ENCODE data around the gene UCHL5. TPM values are rescaled to one million over a fixed set of nuclear protein-coding genes. Genes with fewer than 3 reads are reported as not detected.

Gene UCHL5
- total RNA-seq, 2 experiments from 2014 or later = 28.6 to 82.5 TPM

DNA sequence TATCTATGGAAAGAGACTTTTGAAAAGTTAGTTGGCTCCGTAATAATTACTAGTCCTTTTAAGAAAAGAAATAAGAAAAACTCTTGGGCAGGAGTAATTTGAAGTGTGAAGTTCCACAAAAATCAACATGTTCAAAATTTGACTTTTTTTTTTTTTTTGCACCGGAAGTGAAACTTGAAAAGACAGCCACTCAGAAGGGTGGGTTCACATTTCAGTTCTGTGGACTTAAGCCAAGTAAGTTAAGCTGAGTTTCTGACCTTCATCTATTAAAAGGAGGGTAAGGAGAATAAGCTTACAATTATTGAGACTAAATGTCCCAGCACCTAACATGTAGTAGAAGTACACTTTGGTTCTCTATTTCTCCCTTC is 11.2 kb upstream of the UCHL5 start:
- BruUV-seq (replicated peaks) = no TSS peak
- Histone ChIP-seq H3K9me2 (ENCODE audit: insufficient read depth, low read length) (no peaks in the 10 kb centered on the region), H3K27ac (ENCODE audit: low read depth, low read length, poor library complexity, severe bottlenecking) (peak overlapping the region; percentile 38), H3K4me3 (ENCODE audit: low read depth, low read length, poor library complexity, severe bottlenecking) (peak overlapping the region; percentile 18), H3K9me3 (ENCODE audit: low read length) (no peaks in the 10 kb centered on the region), H4K20me1 (ENCODE audit: insufficient read depth, low read length) (peaks cover 15% of the 10 kb centered on the region; the same call in 1 of the 2 replicates), H3K36me3 (ENCODE audit: insufficient read depth, low read length) (peaks cover 42% of the 10 kb centered on the region), H3K79me2 (ENCODE audit: insufficient read depth, low read depth, low read length) (peaks cover 82% of the 10 kb centered on the region), H3K4me1 (ENCODE audit: insufficient read depth, low read length, poor library complexity, severe bottlenecking) (peaks cover 27% of the 10 kb centered on the region), H3K4me2 (ENCODE audit: low read length) (peak overlapping the region; percentile 45), H2AFZ (ENCODE audit: low read length) (peak overlapping the region; percentile 52; the same call in 1 of the 2 replicates)
- ChIA-PET CTCF (ENCODE audit: unreplicated experiment) (interaction anchor here (0.6 to 1.1 kb wide), 2 partner anchors 32 to 460 kb away, joined by 4 read pairs; no protein-coding TSS in a partner anchor), POLR2A (interaction anchor here (0.6 to 2.7 kb wide), 8 partner anchors 12 to 444 kb away, joined by 3 to 19 read pairs (median 4); partner anchors contain the start of genes GLRX2, RO60 and UCHL5)
- peak; percentile 54 for DNase-seq (ENCODE audit: low spot score)
- TF ChIP-seq, protein P1, sequence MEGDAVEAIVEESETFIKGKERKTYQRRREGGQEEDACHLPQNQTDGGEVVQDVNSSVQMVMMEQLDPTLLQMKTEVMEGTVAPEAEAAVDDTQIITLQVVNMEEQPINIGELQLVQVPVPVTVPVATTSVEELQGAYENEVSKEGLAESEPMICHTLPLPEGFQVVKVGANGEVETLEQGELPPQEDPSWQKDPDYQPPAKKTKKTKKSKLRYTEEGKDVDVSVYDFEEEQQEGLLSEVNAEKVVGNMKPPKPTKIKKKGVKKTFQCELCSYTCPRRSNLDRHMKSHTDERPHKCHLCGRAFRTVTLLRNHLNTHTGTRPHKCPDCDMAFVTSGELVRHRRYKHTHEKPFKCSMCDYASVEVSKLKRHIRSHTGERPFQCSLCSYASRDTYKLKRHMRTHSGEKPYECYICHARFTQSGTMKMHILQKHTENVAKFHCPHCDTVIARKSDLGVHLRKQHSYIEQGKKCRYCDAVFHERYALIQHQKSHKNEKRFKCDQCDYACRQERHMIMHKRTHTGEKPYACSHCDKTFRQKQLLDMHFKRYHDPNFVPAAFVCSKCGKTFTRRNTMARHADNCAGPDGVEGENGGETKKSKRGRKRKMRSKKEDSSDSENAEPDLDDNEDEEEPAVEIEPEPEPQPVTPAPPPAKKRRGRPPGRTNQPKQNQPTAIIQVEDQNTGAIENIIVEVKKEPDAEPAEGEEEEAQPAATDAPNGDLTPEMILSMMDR (conservative IDR thresholded peaks at IDR 0.05; ENCODE audit: low read length) = 0 out of 2 replicates have a peak, but pooled peaks have one; percentile 52
- TF ChIP-seq EZH2phosphoT487 (IDR thresholded peaks at IDR 0.05; ENCODE audit: borderline replicate concordance, low read depth, low read length) = no peak
- intact Hi-C loops (cut with micrococcal nuclease; ENCODE audit: unreplicated experiment) = no loop called here

DNA sequence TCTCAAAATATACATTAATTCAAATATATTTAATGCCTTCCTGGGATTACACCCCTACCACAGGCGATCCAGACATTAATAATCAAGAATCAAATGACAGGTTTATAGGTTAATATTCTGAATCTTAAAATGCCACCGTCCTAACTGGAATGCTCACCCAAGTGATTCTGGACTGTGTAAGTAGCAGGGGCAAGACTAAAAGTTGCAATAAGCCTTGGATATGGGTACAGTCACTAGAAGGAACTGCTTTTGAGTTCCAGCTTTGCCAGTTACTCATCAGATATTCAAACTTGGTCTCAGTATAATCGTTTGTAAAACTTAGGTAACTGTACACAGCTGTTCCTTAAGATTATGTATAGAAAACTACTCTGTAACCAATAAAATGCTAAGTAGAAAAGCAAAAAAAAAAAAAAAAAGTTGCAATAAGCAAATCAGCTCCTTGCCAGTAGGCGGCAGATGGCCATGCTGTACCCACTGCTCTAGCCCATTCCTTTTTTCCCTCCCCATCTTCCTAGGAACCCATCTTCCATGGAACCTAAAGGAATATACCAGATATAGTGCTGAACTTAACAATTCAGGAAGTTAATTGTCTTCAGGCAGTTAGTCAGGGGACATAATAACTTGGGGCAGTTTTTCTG is 10.7 kb upstream of the UCHL5 start:
- peak overlapping the region; percentile 38 for H3K27ac ChIP-seq (ENCODE audit: low read depth, low read length, poor library complexity, severe bottlenecking)
- BruUV-seq (replicated peaks) = no TSS peak
- peaks cover 82% of the 10 kb centered on the region for H3K79me2 ChIP-seq (ENCODE audit: insufficient read depth, low read depth, low read length)

More for the DNA sequence above, 10.7 kb upstream of the UCHL5 start:
- H3K4me1 ChIP-seq (ENCODE audit: insufficient read depth, low read length, poor library complexity, severe bottlenecking) = peaks cover 27% of the 10 kb centered on the region
- peak overlapping the region; percentile 18 for H3K4me3 ChIP-seq (ENCODE audit: low read depth, low read length, poor library complexity, severe bottlenecking)
- intact Hi-C loops (cut with micrococcal nuclease; ENCODE audit: unreplicated experiment) = no loop called here
- H3K4me2 ChIP-seq (ENCODE audit: low read length) = peak overlapping the region; percentile 45
- peaks cover 15% of the 10 kb centered on the region; the same call in 1 of the 2 replicates for H4K20me1 ChIP-seq (ENCODE audit: insufficient read depth, low read length)
- H3K9me2 ChIP-seq (ENCODE audit: insufficient read depth, low read length) = no peaks in the 10 kb centered on the region
- no peaks in the 10 kb centered on the region for H3K9me3 ChIP-seq (ENCODE audit: low read length)
- H3K36me3 ChIP-seq (ENCODE audit: insufficient read depth, low read length) = peaks cover 39% of the 10 kb centered on the region
- ChIA-PET CTCF (ENCODE audit: unreplicated experiment) (interaction anchor here (0.6 to 1.1 kb wide), 2 partner anchors 33 to 479 kb away, joined by 3 to 4 read pairs; no protein-coding TSS in a partner anchor), POLR2A (interaction anchor here (0.6 to 2.7 kb wide), 5 partner anchors 11 to 443 kb away, joined by 3 to 19 read pairs (median 4); partner anchors contain the start of genes RO60 and UCHL5)
- peak overlapping the region; percentile 52; the same call in 1 of the 2 replicates for H2AFZ ChIP-seq (ENCODE audit: low read length)
- TF ChIP-seq, protein P1 (conservative IDR thresholded peaks at IDR 0.05; ENCODE audit: low read length) = peak; percentile 79
- no peak for TF ChIP-seq EZH2phosphoT487 (IDR thresholded peaks at IDR 0.05; ENCODE audit: borderline replicate concordance, low read depth, low read length)
- DNase-seq (ENCODE audit: low spot score) = peak; percentile 38
